ENCODE measurements around the gene HGFAC. TPM values are rescaled to one million over a fixed set of nuclear protein-coding genes. Genes with fewer than 3 reads are reported as not detected.

The HGFAC gene
- total RNA-seq, 1 experiment from 2014 or later, result not detected

- DNase-seq (ENCODE audit: low read depth), result no peak
Measured at GRCh38 chr4:3472411-3473141, 30.8 kb downstream of the HGFAC start.

GRCh38 chr4:3473181-3473950, 31.6 kb downstream of the HGFAC start:
- no peak for DNase-seq (ENCODE audit: low read depth)

- DNase-seq (ENCODE audit: low read depth), result no peak
Measured at GRCh38 chr4:3473996-3474765, 32.4 kb downstream of the HGFAC start.

- no peak for DNase-seq (ENCODE audit: low read depth)
Measured at GRCh38 chr4:3475041-3475712, 33.4 kb downstream of the HGFAC start.

- no peak for DNase-seq (ENCODE audit: low read depth)
Measured at GRCh38 chr4:3475713-3476260, 34.0 kb downstream of the HGFAC start.

GRCh38 chr4:3476341-3476747, 34.6 kb downstream of the HGFAC start:
- DNase-seq (ENCODE audit: low read depth), result no peak

GRCh38 chr4:3476936-3477749, 35.4 kb downstream of the HGFAC start:
- no peak for DNase-seq (ENCODE audit: low read depth)

- no peak for DNase-seq (ENCODE audit: low read depth)
Measured at GRCh38 chr4:3477750-3478430, 36.1 kb downstream of the HGFAC start.

GRCh38 chr4:3478446-3479357, 36.9 kb downstream of the HGFAC start:
- no peak for DNase-seq (ENCODE audit: low read depth)

GRCh38 chr4:3479358-3480101, 37.8 kb downstream of the HGFAC start:
- no peak for DNase-seq (ENCODE audit: low read depth)

- DNase-seq (ENCODE audit: low read depth), result peak; percentile 81
Measured at GRCh38 chr4:3480528-3481112, 38.9 kb downstream of the HGFAC start.

- no peak for DNase-seq (ENCODE audit: low read depth)
Measured at GRCh38 chr4:3481113-3481531, 39.4 kb downstream of the HGFAC start.

GRCh38 chr4:3481783-3482393, 40.1 kb downstream of the HGFAC start:
- DNase-seq (ENCODE audit: low read depth), result no peak

GRCh38 chr4:3482707-3483106, 40.9 kb downstream of the HGFAC start:
- DNase-seq (ENCODE audit: low read depth), result no peak

- no peak for DNase-seq (ENCODE audit: low read depth)
Measured at GRCh38 chr4:3483471-3483921, 41.7 kb downstream of the HGFAC start.

- no peak for DNase-seq (ENCODE audit: low read depth)
Measured at GRCh38 chr4:3484057-3484973, 42.5 kb downstream of the HGFAC start.

Measured in HT1080 (cell line).